Activated T-helper 2 cell treated with anti-CD3 and anti-CD28 coated beads, Interferon-gamma antibody, Interleukin-2, Interleukin-4, amounts not matched to agents 10 μg/mL and 5 μg/mL and 100 μg/mL, durations not matched to agents 14 hours and 24 hours and 36 hours (primary cell): ENCODE measurements around the gene UBD. TPM values are rescaled to one million over a fixed set of nuclear protein-coding genes. Genes with fewer than 3 reads are reported as not detected.

ENCODE experiments used
- DNase-seq: peaks from one replicate; pipeline ENCODE4 v3.0.0; 2021; ENCODE audit warnings: low spot score
- H3K27ac Mint-ChIP-seq: one replicate; pipeline ENCODE4 v1.8.0; 2021; ENCODE audit warnings: mixed read lengths
- H3K27me3 Mint-ChIP-seq: one replicate; pipeline ENCODE4 v1.8.0; 2021; ENCODE audit warnings: low read depth, mixed read lengths
- H3K36me3 Mint-ChIP-seq: one replicate; pipeline ENCODE4 v1.8.0; 2021; ENCODE audit warnings: low read depth, mixed read lengths
- H3K4me1 Mint-ChIP-seq: one replicate; pipeline ENCODE4 v1.8.0; 2021; ENCODE audit warnings: low read depth, mixed read lengths
- H3K4me3 Mint-ChIP-seq: one replicate; pipeline ENCODE4 v1.8.0; 2021; ENCODE audit warnings: low read depth, mild to moderate bottlenecking, moderate library complexity, mixed read lengths
- H3K9me3 Mint-ChIP-seq: one replicate; pipeline ENCODE4 v1.8.0; 2021; ENCODE audit warnings: mixed read lengths
- intact Hi-C: fragments of 100-400 bp; cut with micrococcal nuclease; formaldehyde crosslinking; loops from one replicate; pipeline ENCODE4 v1.15.1; 2023
- total RNA-seq: library from RNA; stranded (reverse); gene quantifications from 2 replicates; pipeline ENCODE4 v1.2.3, GENCODE V29; 2022

The UBD gene
- total RNA-seq, 1 donor from 2014 or later = 0.34 TPM

GRCh38 chr6:29553268-29554057, 6.1 kb downstream of the UBD start:
- intact Hi-C loops = no loop called here
- no peaks in the 10 kb centered on the region for H3K9me3 Mint-ChIP-seq
- peaks cover 15% of the 10 kb centered on the region for H3K4me1 Mint-ChIP-seq
- no peak for DNase-seq
- no peak overlapping the region for H3K27ac Mint-ChIP-seq
- no peaks in the 10 kb centered on the region for H3K36me3 Mint-ChIP-seq
- H3K4me3 Mint-ChIP-seq = peak overlapping the region; percentile 46
- H3K27me3 Mint-ChIP-seq = peaks cover 74% of the 10 kb centered on the region

GRCh38 chr6:29552512-29553051, 7.0 kb downstream of the UBD start:
- no peak for DNase-seq
- peaks cover 22% of the 10 kb centered on the region for H3K4me1 Mint-ChIP-seq

GRCh38 chr6:29547573-29547972, 12.0 kb downstream of the UBD start:
- H3K4me1 Mint-ChIP-seq = peaks cover 14% of the 10 kb centered on the region
- H3K27ac Mint-ChIP-seq = no peak overlapping the region
- no peak for DNase-seq
- intact Hi-C loops = no loop called here
- no peak overlapping the region for H3K4me3 Mint-ChIP-seq
- H3K36me3 Mint-ChIP-seq = no peaks in the 10 kb centered on the region
- peaks cover 2% of the 10 kb centered on the region for H3K9me3 Mint-ChIP-seq
- peaks cover 51% of the 10 kb centered on the region for H3K27me3 Mint-ChIP-seq

More at GRCh38 chr6:29552512-29553051, 7.0 kb downstream of the UBD start:
- Mint-ChIP-seq H3K36me3 (no peaks in the 10 kb centered on the region), H3K27me3 (peaks cover 74% of the 10 kb centered on the region), H3K4me3 (no peak overlapping the region), H3K9me3 (peaks cover 2% of the 10 kb centered on the region), H3K27ac (no peak overlapping the region)
- intact Hi-C loops = no loop called here

GRCh38 chr6:29537714-29538403, 21.7 kb downstream of the UBD start:
- Mint-ChIP-seq H3K27me3 (peaks cover 22% of the 10 kb centered on the region), H3K9me3 (no peaks in the 10 kb centered on the region), H3K36me3 (no peaks in the 10 kb centered on the region), H3K27ac (no peak overlapping the region), H3K4me3 (no peak overlapping the region), H3K4me1 (no peaks in the 10 kb centered on the region)
- no peak for DNase-seq
- intact Hi-C loops = no loop called here

- no peak overlapping the region for H3K4me3 Mint-ChIP-seq
- DNase-seq = no peak
- no peaks in the 10 kb centered on the region for H3K27me3 Mint-ChIP-seq
- H3K36me3 Mint-ChIP-seq = no peaks in the 10 kb centered on the region
- H3K9me3 Mint-ChIP-seq = no peaks in the 10 kb centered on the region
- intact Hi-C loops = no loop called here
- H3K4me1 Mint-ChIP-seq = no peaks in the 10 kb centered on the region
- H3K27ac Mint-ChIP-seq = no peak overlapping the region
Measured at GRCh38 chr6:29532320-29532951, 27.1 kb downstream of the UBD start.

- Mint-ChIP-seq H3K9me3 (no peaks in the 10 kb centered on the region), H3K27ac (no peak overlapping the region), H3K4me3 (no peak overlapping the region), H3K27me3 (no peaks in the 10 kb centered on the region), H3K4me1 (no peaks in the 10 kb centered on the region), H3K36me3 (no peaks in the 10 kb centered on the region)
- intact Hi-C loops = no loop called here
- DNase-seq = no peak
Measured at GRCh38 chr6:29531668-29532067, 27.9 kb downstream of the UBD start.

- Mint-ChIP-seq H3K4me3 (no peak overlapping the region), H3K27ac (no peak overlapping the region), H3K36me3 (no peaks in the 10 kb centered on the region), H3K27me3 (no peaks in the 10 kb centered on the region), H3K4me1 (no peaks in the 10 kb centered on the region), H3K9me3 (no peaks in the 10 kb centered on the region)
- DNase-seq = no peak
- intact Hi-C loops = no loop called here
Measured at GRCh38 chr6:29530671-29531310, 28.7 kb downstream of the UBD start.

GRCh38 chr6:29529956-29530355, 29.6 kb downstream of the UBD start:
- H3K36me3 Mint-ChIP-seq = no peaks in the 10 kb centered on the region
- no peaks in the 10 kb centered on the region for H3K9me3 Mint-ChIP-seq
- DNase-seq = no peak
- no peak overlapping the region for H3K4me3 Mint-ChIP-seq
- no peaks in the 10 kb centered on the region for H3K4me1 Mint-ChIP-seq
- no peak overlapping the region for H3K27ac Mint-ChIP-seq
- H3K27me3 Mint-ChIP-seq = peaks cover 8% of the 10 kb centered on the region
- intact Hi-C loops = no loop called here

- no peaks in the 10 kb centered on the region for H3K9me3 Mint-ChIP-seq
- DNase-seq = no peak
- peaks cover 13% of the 10 kb centered on the region for H3K27me3 Mint-ChIP-seq
- H3K36me3 Mint-ChIP-seq = no peaks in the 10 kb centered on the region
- no peak overlapping the region for H3K27ac Mint-ChIP-seq
- intact Hi-C loops = no loop called here
- H3K4me3 Mint-ChIP-seq = no peak overlapping the region
- no peaks in the 10 kb centered on the region for H3K4me1 Mint-ChIP-seq
Measured at GRCh38 chr6:29528988-29529560, 30.5 kb downstream of the UBD start.

- no peaks in the 10 kb centered on the region for H3K36me3 Mint-ChIP-seq
- no peak overlapping the region for H3K27ac Mint-ChIP-seq
- intact Hi-C loops = no loop called here
- no peaks in the 10 kb centered on the region for H3K9me3 Mint-ChIP-seq
- no peak for DNase-seq
- H3K4me1 Mint-ChIP-seq = no peaks in the 10 kb centered on the region
- peaks cover 15% of the 10 kb centered on the region for H3K27me3 Mint-ChIP-seq
- no peak overlapping the region for H3K4me3 Mint-ChIP-seq
Measured at GRCh38 chr6:29528300-29528931, 31.1 kb downstream of the UBD start.

- intact Hi-C loops = no loop called here
- no peak overlapping the region for H3K27ac Mint-ChIP-seq
- DNase-seq = no peak
- H3K36me3 Mint-ChIP-seq = no peaks in the 10 kb centered on the region
- H3K27me3 Mint-ChIP-seq = peaks cover 21% of the 10 kb centered on the region
- no peak overlapping the region for H3K4me3 Mint-ChIP-seq
- no peaks in the 10 kb centered on the region for H3K9me3 Mint-ChIP-seq
- no peaks in the 10 kb centered on the region for H3K4me1 Mint-ChIP-seq
Measured at GRCh38 chr6:29527564-29527963, 32.0 kb downstream of the UBD start.

- Mint-ChIP-seq H3K27ac (no peak overlapping the region), H3K36me3 (no peaks in the 10 kb centered on the region), H3K9me3 (no peaks in the 10 kb centered on the region), H3K4me3 (no peak overlapping the region), H3K27me3 (peaks cover 21% of the 10 kb centered on the region), H3K4me1 (no peaks in the 10 kb centered on the region)
- DNase-seq = no peak
- intact Hi-C loops = no loop called here
Measured at GRCh38 chr6:29527126-29527525, 32.4 kb downstream of the UBD start.
